K562 (cell line): ENCODE measurements around the gene KCP. TPM values are rescaled to one million over a fixed set of nuclear protein-coding genes. Genes with fewer than 3 reads are reported as not detected.
A peak's percentile ranks its signal among the peaks of the same experiment; 100 is the strongest.

Source experiments
- ADNP ChIP-seq: fragments of 200-800 bp; sonication (Bioruptor generic); IDR thresholded peaks from 2 replicates; pipeline ENCODE4 v1.6.1; 2016; ENCODE audit warnings: missing genetic modification characterization, missing compliant biosample characterization
- CEBPZ ChIP-seq: fragments of 150-350 bp; IDR thresholded peaks from 2 replicates; pipeline ENCODE4 v1.6.1; 2014; ENCODE audit warnings: low read depth, mild to moderate bottlenecking, low read length, borderline replicate concordance
- CREM ChIP-seq: IDR thresholded peaks from 2 replicates; pipeline ENCODE4 v1.6.1; 2014; ENCODE audit warnings: antibody characterized with exemption, low read depth
- E2F6 ChIP-seq, 2 experiments: IDR thresholded peaks; 2 replicates each; pipeline ENCODE4 v1.6.1; 2011; ENCODE audit warnings: borderline replicate concordance in 1 of 2, control low read depth in 1 of 2, low read depth in 1 of 2, low read length in 1 of 2, mild to moderate bottlenecking in 1 of 2, mixed read lengths in 1 of 2, moderate library complexity in 1 of 2; ENCODE audit not compliant: insufficient read depth in 1 of 2, insufficient read length in 1 of 2, poor library complexity in 1 of 2, severe bottlenecking in 1 of 2; ENCODE audit errors: extremely low read depth in 1 of 2
- HMG20B ChIP-seq: fragments of 250-450 bp; sonication (Bioruptor Pico); IDR thresholded peaks from 2 replicates; pipeline ENCODE4 v1.5.0; 2021; ENCODE audit warnings: mild to moderate bottlenecking
- MTA1 ChIP-seq: fragments of 450-650 bp; IDR thresholded peaks from 2 replicates; pipeline ENCODE4 v1.6.1; 2017; ENCODE audit warnings: borderline replicate concordance
- NFATC3 ChIP-seq: fragments of 450-650 bp; IDR thresholded peaks from 2 replicates; pipeline ENCODE4 v1.6.1; 2017; ENCODE audit warnings: mild to moderate bottlenecking
- PBX2 ChIP-seq, 2 experiments: IDR thresholded peaks in 1 of 2; conservative IDR thresholded peaks in 1 of 2; 2 replicates each; pipeline ENCODE4 v1.6.1; 2016; ENCODE audit warnings: low read depth in 2 of 2, mild to moderate bottlenecking in 1 of 2, missing compliant biosample characterization in 1 of 2, missing genetic modification characterization in 1 of 2, moderate library complexity in 1 of 2
- SPI1 ChIP-seq: IDR thresholded peaks from 2 replicates; pipeline ENCODE4 v1.6.1; 2011; ENCODE audit warnings: low read depth, low read length, control low read depth, borderline replicate concordance
- STAT6 ChIP-seq: sonication (generic); formaldehyde crosslinking; IDR thresholded peaks from 2 replicates; pipeline ENCODE4 v1.8.1; 2023; ENCODE audit warnings: mild to moderate bottlenecking, missing genetic modification reagents
- TEAD2 ChIP-seq: fragments of 450-650 bp; IDR thresholded peaks from 2 replicates; pipeline ENCODE4 v1.6.1; 2016; ENCODE audit warnings: missing genetic modification characterization, control low read depth, missing compliant biosample characterization
- VEZF1 ChIP-seq: fragments of 200-800 bp; sonication (Bioruptor generic); IDR thresholded peaks from 2 replicates; pipeline ENCODE4 v1.6.1; 2017; ENCODE audit warnings: missing genetic modification characterization, missing compliant biosample characterization
- polyA plus RNA-seq, 8 experiments: library from polyadenylated mRNA; depleted of rRNA in 4 of 8; stranded (reverse) in 5 of 8; unstranded in 3 of 8; fragments of >200 nt; fragmentation: Nextera tagmentation in 2 of 8; fragmentation: Illumina TruSeq in 1 of 8; extraction: Ambion mirVana in 2 of 8; extraction: Trizol in 1 of 8; gene quantifications; 2 replicates each; pipeline versions ENCODE4 v1.2.1 to v1.2.3, GENCODE V29; 2011 to 2014; ENCODE audit warnings: inconsistent platforms in 1 of 8, missing spikeins in 1 of 8
- total RNA-seq, 7 experiments: library from RNA; depleted of rRNA in 6 of 7; stranded (reverse); fragments of >200 nt in 6 of 7; fragmentation: Illumina TruSeq in 2 of 7; extraction: Trizol in 2 of 7; gene quantifications; 2 replicates each; pipeline versions ENCODE4 v1.2.1 to v1.2.3, GENCODE V29; 2011 to 2021; ENCODE audit warnings: low replicate concordance in 1 of 7

Gene KCP
- total and polyA plus RNA-seq, 9 of the 15 experiments (the other 6 are each of a cell fraction or from before 2014, with no cell fraction given), result 0.06 to 0.17 (median 0.12) TPM; not detected in 3

- TF ChIP-seq CEBPZ (no peak), TEAD2 (tag) (0 out of 2 replicates have a peak, but pooled peaks have one; percentile 18), E2F6 (IDR thresholded peaks at IDR 0.05; ENCODE audit: borderline replicate concordance in 1 of 2, extremely low read depth in 1 of 2, insufficient read depth in 1 of 2, insufficient read length in 1 of 2, low read depth in 1 of 2, low read length in 1 of 2, poor library complexity in 1 of 2, severe bottlenecking in 1 of 2) (peak; percentile 45 to 65), ADNP (no peak), STAT6 (CRISPR knock-in tag) (no peak), NFATC3 (peak; percentile 63; the same call in 1 of the 2 replicates), CREM (peak; percentile 68), MTA1 (peak; percentile 90), SPI1 (peak; percentile 90), PBX2 (CRISPR knock-in tag; IDR thresholded peaks at IDR 0.05; ENCODE audit: low read depth) (no peak), PBX2 (tag; conservative IDR thresholded peaks at IDR 0.05; ENCODE audit: low read depth) (no peak), VEZF1 (CRISPR knock-in tag) (peak; percentile 93), HMG20B (no peak)
Observed at GRCh38 chr7:128860158-128861073, 50.1 kb downstream of the KCP start (continued).
